SK-N-SH (cell line): Measurements from ENCODE around the gene KIF20B. TPM values are rescaled to one million over a fixed set of nuclear protein-coding genes. Genes with fewer than 3 reads are reported as not detected.

Experiments used
- CTCF ChIA-PET: fragments of 300-600, 350-600 bp; formaldehyde crosslinking; extraction: SDS; loops from one replicate; lab custom pipeline; 2021; lab: Yijun Ruan, JAX
- POLR2A ChIA-PET: fragments of 350-600 bp; sonication (Branson Sonifier 250); formaldehyde crosslinking; extraction: SDS; loops from one replicate; lab custom pipeline; 2020; ENCODE audit warnings: antibody characterized with exemption, inconsistent platforms; lab: Yijun Ruan, JAX
- DNase-seq: peaks from one replicate; pipeline ENCODE4 v3.0.0; 2012
- H2AFZ ChIP-seq: fragments of 200-600 bp; sonication (generic); 2 replicates; pipeline ENCODE4 v1.8.1; 2016; ENCODE audit warnings: antibody characterized with exemption, mild to moderate bottlenecking, low read depth
- H3F3A ChIP-seq: fragments of 200-600 bp; sonication (generic); replicated peaks from 2 replicates; pipeline ENCODE3; 2016; ENCODE audit warnings: antibody characterized with exemption, mild to moderate bottlenecking; ENCODE audit not compliant: insufficient read depth
- H3K27ac ChIP-seq, 2 experiments: fragments of 200-500 bp in 1 of 2; fragments of 200-600 bp in 1 of 2; sonication (Bioruptor generic) in 1 of 2; sonication (generic), shearing (Covaris generic) in 1 of 2; 2 replicates each; pipeline versions ENCODE4 v1.5.1 to v1.6.1; 2014 to 2016; ENCODE audit warnings: low read depth in 2 of 2, inconsistent platforms in 1 of 2, low read length in 1 of 2, mild to moderate bottlenecking in 1 of 2, mixed read lengths in 1 of 2
- H3K27me3 ChIP-seq: fragments of 200-600 bp; sonication (generic), shearing (Covaris generic); 2 replicates; pipeline ENCODE4 v1.6.1; 2016; ENCODE audit warnings: mixed run types; ENCODE audit not compliant: insufficient read depth
- H3K36me3 ChIP-seq, 2 experiments: fragments of 200-500 bp in 1 of 2; fragments of 200-600 bp in 1 of 2; sonication (Bioruptor generic) in 1 of 2; sonication (generic) in 1 of 2; replicated peaks in 1 of 2; 2 replicates each; pipeline versions ENCODE3 to v1.5.1; 2014 to 2016; ENCODE audit warnings: low read length in 1 of 2, mild to moderate bottlenecking in 1 of 2; ENCODE audit not compliant: insufficient read depth in 2 of 2, control insufficient read depth in 1 of 2
- H3K4me1 ChIP-seq, 2 experiments: fragments of 200-500 bp in 1 of 2; fragments of 200-600 bp in 1 of 2; sonication (Bioruptor generic) in 1 of 2; sonication (generic), shearing (Covaris generic) in 1 of 2; 2 replicates each; pipeline versions ENCODE4 v1.5.1 to v1.6.1; 2014 to 2016; ENCODE audit warnings: low read depth in 1 of 2, low read length in 1 of 2, mixed run types in 1 of 2; ENCODE audit not compliant: insufficient read depth in 2 of 2, control insufficient read depth in 1 of 2
- H3K4me2 ChIP-seq: fragments of 200-600 bp; sonication (generic), shearing (Covaris generic); 2 replicates; pipeline ENCODE4 v1.6.1; 2017; ENCODE audit warnings: mixed run types
- H3K4me3 ChIP-seq, 2 experiments: fragments of 200-500 bp in 1 of 2; fragments of 200-600 bp in 1 of 2; sonication (Bioruptor generic) in 1 of 2; sonication (generic), shearing (Covaris generic) in 1 of 2; 2 replicates each; pipeline versions ENCODE4 v1.5.1 to v1.8.1; 2014 to 2016; ENCODE audit warnings: low read depth in 2 of 2, inconsistent platforms in 1 of 2, low read length in 1 of 2, mild to moderate bottlenecking in 1 of 2, mixed read lengths in 1 of 2, moderate library complexity in 1 of 2
- H3K79me2 ChIP-seq: fragments of 200-600 bp; sonication (generic); 2 replicates; pipeline ENCODE4 v1.8.1; 2017; ENCODE audit warnings: mild to moderate bottlenecking; ENCODE audit not compliant: insufficient read depth
- H3K9ac ChIP-seq: fragments of 200-600 bp; sonication (generic); 2 replicates; pipeline ENCODE4 v1.6.1; 2017; ENCODE audit warnings: mixed run types
- H3K9me2 ChIP-seq: fragments of 200-600 bp; sonication (generic); 2 replicates; pipeline ENCODE4 v1.6.1; 2017; ENCODE audit warnings: mixed run types
- H3K9me3 ChIP-seq: fragments of 200-600 bp; sonication (generic); 2 replicates; pipeline ENCODE4 v1.6.1; 2017; ENCODE audit warnings: mixed run types, mild to moderate bottlenecking, moderate library complexity
- H4K20me1 ChIP-seq: fragments of 200-600 bp; sonication (generic); 2 replicates; pipeline ENCODE4 v1.6.1; 2017; ENCODE audit warnings: mild to moderate bottlenecking, mixed run types; ENCODE audit not compliant: insufficient read depth
- CHD2 ChIP-seq: fragments of 150-350 bp; IDR thresholded peaks from 2 replicates; pipeline ENCODE4 v1.6.1; 2018; ENCODE audit warnings: low read length; ENCODE audit not compliant: partially characterized antibody
- EP300 ChIP-seq, 2 experiments: IDR thresholded peaks; 2 replicates each; pipeline versions ENCODE4 v1.4.0 to v1.6.1; 2012; ENCODE audit warnings: borderline replicate concordance in 1 of 2, low read depth in 1 of 2, low read length in 1 of 2
- EZH2phosphoT487 ChIP-seq: fragments of 200-600 bp; sonication (generic); IDR thresholded peaks from 2 replicates; pipeline ENCODE4 v1.6.1; 2017; ENCODE audit warnings: low read depth, mixed run types, mild to moderate bottlenecking, antibody characterized with exemption, moderate library complexity, borderline replicate concordance
- JUND ChIP-seq: IDR thresholded peaks from 2 replicates; pipeline ENCODE4 v1.4.0; 2012
- MEF2A ChIP-seq: IDR thresholded peaks from 2 replicates; pipeline ENCODE4 v1.4.0; 2012; ENCODE audit warnings: low read depth, borderline replicate concordance
- MXI1 ChIP-seq: IDR thresholded peaks from 2 replicates; pipeline ENCODE4 v1.6.1; 2012; ENCODE audit warnings: mild to moderate bottlenecking, low read depth, low read length, improper control_type of control experiment
- NRF1 ChIP-seq: IDR thresholded peaks from 2 replicates; pipeline ENCODE4 v1.6.1; 2012; ENCODE audit warnings: low read depth, mild to moderate bottlenecking, low read length
- POLR2AphosphoS5 ChIP-seq: IDR thresholded peaks from 2 replicates; pipeline ENCODE4 v1.6.1; 2012; ENCODE audit warnings: low read depth, low read length
- RAD21 ChIP-seq: IDR thresholded peaks from 2 replicates; pipeline ENCODE4 v1.6.1; 2012; ENCODE audit warnings: mild to moderate bottlenecking, low read length
- RFX5 ChIP-seq: IDR thresholded peaks from 2 replicates; pipeline ENCODE4 v1.6.1; 2012; ENCODE audit warnings: mild to moderate bottlenecking, improper control_type of control experiment, low read length
- RXRA ChIP-seq: IDR thresholded peaks from 2 replicates; pipeline ENCODE4 v1.4.0; 2012; ENCODE audit warnings: low read depth, mild to moderate bottlenecking, borderline replicate concordance
- SIN3A ChIP-seq: IDR thresholded peaks from 2 replicates; pipeline ENCODE4 v1.6.1; 2012; ENCODE audit warnings: low read depth, mild to moderate bottlenecking, low read length, moderate library complexity, borderline replicate concordance
- TAF1 ChIP-seq: IDR thresholded peaks from 2 replicates; pipeline ENCODE4 v1.6.1; 2012; ENCODE audit warnings: low read depth, mild to moderate bottlenecking, low read length, moderate library complexity, borderline replicate concordance
- TCF12 ChIP-seq: IDR thresholded peaks from 2 replicates; pipeline ENCODE4 v1.4.0; 2012
- TEAD4 ChIP-seq: IDR thresholded peaks from 2 replicates; pipeline ENCODE4 v1.4.0; 2012; ENCODE audit warnings: mild to moderate bottlenecking, borderline replicate concordance; ENCODE audit not compliant: insufficient read depth
- YY1 ChIP-seq: IDR thresholded peaks from 2 replicates; pipeline ENCODE4 v1.4.0; 2012; ENCODE audit warnings: low read depth, mild to moderate bottlenecking
- WGBS: methylation state at CpG from one replicate; pipeline ENCODE4 v1.1.6; 2017; ENCODE audit warnings: low lambda C conversion rate; 5-methylcytosine and 5-hydroxymethylcytosine counted together
- polyA plus RNA-seq, 3 experiments: library from polyadenylated mRNA; depleted of rRNA; stranded (reverse); fragments of >200 nt; gene quantifications; 2 replicates each; pipeline ENCODE4 v1.2.3, GENCODE V29; 2012
- TF ChIP-seq, protein P1 (sequence below): fragments of 200-600 bp; sonication (generic); IDR thresholded peaks from 2 replicates; pipeline ENCODE4 v1.6.1; 2017; ENCODE audit warnings: antibody characterized with exemption, mild to moderate bottlenecking, moderate library complexity
- TF ChIP-seq, protein P2 (sequence below): fragments of 150-350 bp; IDR thresholded peaks from 2 replicates; pipeline ENCODE4 v1.6.1; 2016; ENCODE audit warnings: mild to moderate bottlenecking, low read depth, low read length
- TF ChIP-seq, protein P3 (sequence below): IDR thresholded peaks from 2 replicates; pipeline ENCODE4 v1.4.0; 2012; ENCODE audit warnings: low read depth
- TF ChIP-seq, protein P4 (sequence below): IDR thresholded peaks from 2 replicates; pipeline ENCODE4 v1.4.0; 2012; ENCODE audit warnings: low read depth, borderline replicate concordance

The KIF20B gene
- polyA plus RNA-seq, 1 of the 3 experiments (the other 2 are of a cell fraction) = 1.5 TPM

DNA sequence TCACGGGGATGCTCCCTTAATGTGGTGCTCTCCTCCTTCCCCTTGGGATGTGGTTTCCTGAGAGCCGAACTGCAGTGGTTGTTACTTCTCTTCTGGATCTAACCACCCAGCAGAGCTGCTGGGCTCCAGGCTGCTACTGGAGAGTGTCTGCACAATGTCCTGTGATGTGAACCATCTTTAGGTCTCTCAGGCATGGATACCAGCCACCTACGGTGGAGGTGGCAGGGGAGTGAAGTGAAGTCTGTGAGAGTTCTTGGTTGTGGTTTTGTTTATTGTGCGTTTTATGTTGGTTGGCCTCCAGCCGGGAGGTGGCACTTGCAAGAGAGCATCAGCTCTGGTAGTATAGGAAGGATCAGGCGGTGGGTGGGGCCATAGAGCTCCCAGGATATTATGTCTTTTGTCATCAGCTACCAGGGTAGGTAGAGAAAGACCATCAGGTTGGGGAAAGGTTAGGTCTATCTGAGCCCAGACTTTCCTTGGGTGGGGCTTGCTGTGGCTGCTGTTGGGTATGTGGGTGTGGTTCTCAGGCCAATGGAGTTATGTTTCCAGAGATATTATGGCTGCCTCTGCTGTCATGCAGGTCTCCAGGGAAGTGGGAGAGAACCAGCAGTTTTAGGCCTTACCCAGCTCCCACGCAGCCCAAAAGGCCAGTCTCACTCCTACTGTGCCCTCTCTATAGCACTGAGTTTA lies 87.9 kb downstream of the KIF20B start:
- H2AFZ ChIP-seq = no peak overlapping the region

More for the DNA sequence above, 87.9 kb downstream of the KIF20B start:
- no peak overlapping the region for H3K4me2 ChIP-seq
- ChIA-PET CTCF (no interaction called here), POLR2A (no interaction called here)
- H3K27me3 ChIP-seq = no peaks in the 10 kb centered on the region
- no peaks in the 10 kb centered on the region for H3F3A ChIP-seq
- H3K9ac ChIP-seq = no peak overlapping the region
- DNase-seq = no peak
- H3K27ac ChIP-seq = no peak overlapping the region
- no peaks in the 10 kb centered on the region for H3K9me2 ChIP-seq
- no peaks in the 10 kb centered on the region for H4K20me1 ChIP-seq
- WGBS = 67% methylated on average over 6 of the region's 7 CpGs
- H3K9me3 ChIP-seq = no peaks in the 10 kb centered on the region
- H3K79me2 ChIP-seq = no peaks in the 10 kb centered on the region
- H3K4me3 ChIP-seq = no peak overlapping the region
- TF ChIP-seq, protein P1, sequence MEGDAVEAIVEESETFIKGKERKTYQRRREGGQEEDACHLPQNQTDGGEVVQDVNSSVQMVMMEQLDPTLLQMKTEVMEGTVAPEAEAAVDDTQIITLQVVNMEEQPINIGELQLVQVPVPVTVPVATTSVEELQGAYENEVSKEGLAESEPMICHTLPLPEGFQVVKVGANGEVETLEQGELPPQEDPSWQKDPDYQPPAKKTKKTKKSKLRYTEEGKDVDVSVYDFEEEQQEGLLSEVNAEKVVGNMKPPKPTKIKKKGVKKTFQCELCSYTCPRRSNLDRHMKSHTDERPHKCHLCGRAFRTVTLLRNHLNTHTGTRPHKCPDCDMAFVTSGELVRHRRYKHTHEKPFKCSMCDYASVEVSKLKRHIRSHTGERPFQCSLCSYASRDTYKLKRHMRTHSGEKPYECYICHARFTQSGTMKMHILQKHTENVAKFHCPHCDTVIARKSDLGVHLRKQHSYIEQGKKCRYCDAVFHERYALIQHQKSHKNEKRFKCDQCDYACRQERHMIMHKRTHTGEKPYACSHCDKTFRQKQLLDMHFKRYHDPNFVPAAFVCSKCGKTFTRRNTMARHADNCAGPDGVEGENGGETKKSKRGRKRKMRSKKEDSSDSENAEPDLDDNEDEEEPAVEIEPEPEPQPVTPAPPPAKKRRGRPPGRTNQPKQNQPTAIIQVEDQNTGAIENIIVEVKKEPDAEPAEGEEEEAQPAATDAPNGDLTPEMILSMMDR = no peak
- TF ChIP-seq POLR2AphosphoS5 (no peak), RFX5 (no peak), TEAD4 (no peak), JUND (no peak), TAF1 (no peak), EZH2phosphoT487 (no peak), SIN3A (no peak), RXRA (no peak), NRF1 (no peak), MEF2A (no peak), YY1 (no peak), MXI1 (no peak), RAD21 (no peak), CHD2 (no peak), EP300 (IDR thresholded peaks at IDR 0.05; ENCODE audit: borderline replicate concordance in 1 of 2, low read depth in 1 of 2, low read length in 1 of 2) (no peak), TCF12 (no peak)
- TF ChIP-seq, protein P2, sequence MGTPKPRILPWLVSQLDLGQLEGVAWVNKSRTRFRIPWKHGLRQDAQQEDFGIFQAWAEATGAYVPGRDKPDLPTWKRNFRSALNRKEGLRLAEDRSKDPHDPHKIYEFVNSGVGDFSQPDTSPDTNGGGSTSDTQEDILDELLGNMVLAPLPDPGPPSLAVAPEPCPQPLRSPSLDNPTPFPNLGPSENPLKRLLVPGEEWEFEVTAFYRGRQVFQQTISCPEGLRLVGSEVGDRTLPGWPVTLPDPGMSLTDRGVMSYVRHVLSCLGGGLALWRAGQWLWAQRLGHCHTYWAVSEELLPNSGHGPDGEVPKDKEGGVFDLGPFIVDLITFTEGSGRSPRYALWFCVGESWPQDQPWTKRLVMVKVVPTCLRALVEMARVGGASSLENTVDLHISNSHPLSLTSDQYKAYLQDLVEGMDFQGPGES = no peak
- TF ChIP-seq, protein P3, sequence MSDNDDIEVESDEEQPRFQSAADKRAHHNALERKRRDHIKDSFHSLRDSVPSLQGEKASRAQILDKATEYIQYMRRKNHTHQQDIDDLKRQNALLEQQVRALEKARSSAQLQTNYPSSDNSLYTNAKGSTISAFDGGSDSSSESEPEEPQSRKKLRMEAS = no peak
- TF ChIP-seq, protein P4, sequence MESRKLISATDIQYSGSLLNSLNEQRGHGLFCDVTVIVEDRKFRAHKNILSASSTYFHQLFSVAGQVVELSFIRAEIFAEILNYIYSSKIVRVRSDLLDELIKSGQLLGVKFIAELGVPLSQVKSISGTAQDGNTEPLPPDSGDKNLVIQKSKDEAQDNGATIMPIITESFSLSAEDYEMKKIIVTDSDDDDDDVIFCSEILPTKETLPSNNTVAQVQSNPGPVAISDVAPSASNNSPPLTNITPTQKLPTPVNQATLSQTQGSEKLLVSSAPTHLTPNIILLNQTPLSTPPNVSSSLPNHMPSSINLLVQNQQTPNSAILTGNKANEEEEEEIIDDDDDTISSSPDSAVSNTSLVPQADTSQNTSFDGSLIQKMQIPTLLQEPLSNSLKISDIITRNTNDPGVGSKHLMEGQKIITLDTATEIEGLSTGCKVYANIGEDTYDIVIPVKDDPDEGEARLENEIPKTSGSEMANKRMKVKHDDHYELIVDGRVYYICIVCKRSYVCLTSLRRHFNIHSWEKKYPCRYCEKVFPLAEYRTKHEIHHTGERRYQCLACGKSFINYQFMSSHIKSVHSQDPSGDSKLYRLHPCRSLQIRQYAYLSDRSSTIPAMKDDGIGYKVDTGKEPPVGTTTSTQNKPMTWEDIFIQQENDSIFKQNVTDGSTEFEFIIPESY = no peak
- no peaks in the 10 kb centered on the region for H3K4me1 ChIP-seq
- H3K36me3 ChIP-seq = no peaks in the 10 kb centered on the region
